DOHH2 (cell line): Measurements from ENCODE around the gene APOA4.

Experiments used
- H3F3A ChIP-seq: fragments of 200-600 bp; sonication (generic), shearing (Covaris generic); 2 replicates; pipeline ENCODE4 v1.6.0; 2016; ENCODE audit warnings: antibody characterized with exemption, mild to moderate bottlenecking; ENCODE audit not compliant: control insufficient read depth, insufficient read depth
- H3K27ac ChIP-seq: fragments of 200-600 bp; sonication (generic); 2 replicates; pipeline ENCODE4 v1.5.1; 2014; ENCODE audit warnings: low read depth, mild to moderate bottlenecking, low read length, moderate library complexity
- H3K27me3 ChIP-seq: fragments of 200-600 bp; sonication (generic); 2 replicates; pipeline ENCODE4 v1.6.1; 2014; ENCODE audit warnings: mild to moderate bottlenecking, low read length, mixed read lengths; ENCODE audit not compliant: control insufficient read depth
- H3K36me3 ChIP-seq: fragments of 200-600 bp; sonication (generic); 2 replicates; pipeline ENCODE4 v1.6.1; 2014; ENCODE audit warnings: mild to moderate bottlenecking, low read length, moderate library complexity, mixed read lengths; ENCODE audit not compliant: control insufficient read depth
- H3K4me1 ChIP-seq: fragments of 200-600 bp; sonication (generic); 2 replicates; pipeline ENCODE4 v1.6.1; 2014; ENCODE audit warnings: mild to moderate bottlenecking, low read length, mixed read lengths; ENCODE audit not compliant: control insufficient read depth
- H3K4me2 ChIP-seq: fragments of 200-600 bp; sonication (generic); 2 replicates; pipeline ENCODE4 v1.6.0; 2014; ENCODE audit warnings: mild to moderate bottlenecking, low read length, moderate library complexity
- H3K4me3 ChIP-seq: fragments of 200-600 bp; sonication (generic); 2 replicates; pipeline ENCODE4 v1.5.1; 2014; ENCODE audit warnings: mild to moderate bottlenecking, low read length, mixed read lengths
- H3K79me2 ChIP-seq: fragments of 200-600 bp; sonication (generic); 2 replicates; pipeline ENCODE4 v1.6.1; 2014; ENCODE audit warnings: mild to moderate bottlenecking, low read length, mixed read lengths; ENCODE audit not compliant: control insufficient read depth
- H3K9me2 ChIP-seq: fragments of 200-600 bp; sonication (generic); replicated peaks from 2 replicates; pipeline ENCODE4 v1.6.1; 2014; ENCODE audit warnings: mild to moderate bottlenecking, low read length, mixed read lengths; ENCODE audit not compliant: control insufficient read depth
- H3K9me3 ChIP-seq: fragments of 200-600 bp; sonication (generic); 2 replicates; pipeline ENCODE4 v1.6.1; 2014; ENCODE audit warnings: antibody characterized with exemption, low read length, mixed read lengths; ENCODE audit not compliant: control insufficient read depth, insufficient read depth
- H4K20me1 ChIP-seq: fragments of 200-600 bp; sonication (generic); 2 replicates; pipeline ENCODE4 v1.6.0; 2014; ENCODE audit warnings: low read depth, mild to moderate bottlenecking, antibody characterized with exemption, low read length, moderate library complexity; ENCODE audit not compliant: control insufficient read depth, insufficient read depth
- CTCF ChIP-seq: fragments of 200-600 bp; sonication (generic); IDR thresholded peaks from one replicate; pipeline ENCODE4 v1.5.1; 2014; ENCODE audit warnings: antibody characterized with exemption, mild to moderate bottlenecking, low read depth, low read length; ENCODE audit not compliant: poor library complexity, severe bottlenecking
- EZH2phosphoT487 ChIP-seq: fragments of 200-600 bp; sonication (generic); IDR thresholded peaks from 2 replicates; pipeline ENCODE4 v1.6.1; 2017; ENCODE audit warnings: borderline replicate concordance, mild to moderate bottlenecking, antibody characterized with exemption, low read length, moderate library complexity, mixed read lengths

The APOA4 gene

GRCh38 chr11:116791002-116791812 lies 31.9 kb downstream of the APOA4 start:
- Histone ChIP-seq H3K9me3 (no peaks in the 10 kb centered on the region), H3K4me3 (no peak overlapping the region), H4K20me1 (no peaks in the 10 kb centered on the region), H3K9me2 (no peaks in the 10 kb centered on the region), H3K79me2 (peaks cover 19% of the 10 kb centered on the region), H3K27me3 (no peaks in the 10 kb centered on the region), H3F3A (no peaks in the 10 kb centered on the region), H3K4me2 (no peak overlapping the region), H3K36me3 (peaks cover 15% of the 10 kb centered on the region), H3K27ac (no peak overlapping the region), H3K4me1 (peaks cover 20% of the 10 kb centered on the region)
- TF ChIP-seq EZH2phosphoT487 (no peak), CTCF (peak; percentile 84)

DNA sequence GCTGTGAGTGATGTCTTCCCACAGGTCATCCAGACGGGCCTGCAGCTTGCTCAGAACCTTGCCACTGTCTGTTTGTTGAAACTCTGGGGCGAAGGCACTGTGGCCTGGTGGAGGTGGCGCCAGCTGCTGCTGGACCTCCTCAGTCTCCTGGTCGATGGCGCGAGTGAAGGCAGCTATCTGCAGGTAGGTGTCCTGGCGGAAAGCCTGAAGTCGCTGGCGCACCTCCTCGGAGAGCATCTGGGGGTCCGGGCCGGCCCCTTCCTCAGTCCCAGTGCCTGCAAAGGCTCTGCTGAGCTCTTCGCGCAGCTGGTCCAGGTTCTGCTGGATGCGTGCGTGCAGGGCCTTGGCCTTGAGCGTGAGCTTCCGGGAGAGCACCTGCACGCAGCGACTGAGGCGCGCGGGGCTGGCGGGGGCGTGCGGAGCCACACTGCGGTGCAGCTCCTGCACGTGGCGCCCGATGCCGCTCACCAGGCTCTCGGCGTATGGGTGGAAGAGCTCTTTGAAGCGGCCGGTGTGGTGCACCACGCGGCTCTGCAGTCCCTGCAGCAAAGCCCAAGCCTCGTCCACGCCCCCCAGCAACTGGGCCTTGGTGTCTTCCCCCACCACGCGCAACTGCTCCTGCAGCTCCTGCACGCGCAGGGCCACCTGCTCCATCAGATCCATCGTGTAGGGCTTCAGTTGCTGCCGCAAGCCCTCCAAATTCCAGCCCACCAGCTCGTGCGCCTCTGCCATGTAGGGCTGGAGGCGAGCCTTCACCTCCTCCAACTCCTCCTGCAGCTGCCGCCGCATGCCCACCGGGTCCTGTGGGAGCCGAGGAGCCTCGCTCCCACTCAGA lies 32.7 kb downstream of the APOA4 start:
- H3K9me2 ChIP-seq: no peaks in the 10 kb centered on the region
- no peak overlapping the region for H3K27ac ChIP-seq
- TF ChIP-seq CTCF: no peak
- TF ChIP-seq EZH2phosphoT487: no peak
- H3K36me3 ChIP-seq: peaks cover 23% of the 10 kb centered on the region
- no peaks in the 10 kb centered on the region for H4K20me1 ChIP-seq
- no peaks in the 10 kb centered on the region for H3K27me3 ChIP-seq
- H3K4me3 ChIP-seq: no peak overlapping the region
- H3K4me2 ChIP-seq: no peak overlapping the region
- peaks cover 21% of the 10 kb centered on the region for H3K4me1 ChIP-seq
- peaks cover 27% of the 10 kb centered on the region for H3K79me2 ChIP-seq
- no peaks in the 10 kb centered on the region for H3F3A ChIP-seq
- H3K9me3 ChIP-seq: no peaks in the 10 kb centered on the region

DNA sequence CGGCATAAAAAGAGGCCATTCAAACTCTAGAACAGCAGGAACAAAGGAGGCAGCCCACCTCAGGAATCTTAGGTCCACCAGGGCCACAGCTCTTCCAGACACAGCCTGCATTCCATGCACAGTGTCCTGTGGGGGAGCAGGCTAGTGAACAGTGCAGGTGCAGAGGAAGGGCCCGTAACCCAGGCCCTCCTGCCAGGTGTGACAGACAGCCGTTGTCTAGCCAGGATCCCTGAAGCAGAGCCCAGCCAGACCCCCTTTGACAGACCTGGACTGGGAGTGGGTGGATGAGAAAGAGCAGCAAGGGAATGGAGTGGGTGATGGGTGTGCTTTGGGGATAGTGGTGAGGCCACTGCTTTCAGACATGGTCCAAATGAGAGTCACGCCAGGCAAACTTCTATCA lies 34.1 kb downstream of the APOA4 start:
- H3F3A ChIP-seq: no peaks in the 10 kb centered on the region
- no peak overlapping the region for H3K4me2 ChIP-seq
- no peaks in the 10 kb centered on the region for H3K27me3 ChIP-seq
- peaks cover 37% of the 10 kb centered on the region for H3K36me3 ChIP-seq
- no peak for TF ChIP-seq EZH2phosphoT487
- TF ChIP-seq CTCF: no peak
- H3K4me3 ChIP-seq: no peak overlapping the region
- H3K9me3 ChIP-seq: no peaks in the 10 kb centered on the region
- no peak overlapping the region for H3K27ac ChIP-seq
- H3K4me1 ChIP-seq: peaks cover 21% of the 10 kb centered on the region
- H3K79me2 ChIP-seq: peaks cover 28% of the 10 kb centered on the region
- H4K20me1 ChIP-seq: no peaks in the 10 kb centered on the region
- H3K9me2 ChIP-seq: no peaks in the 10 kb centered on the region
